GM21526 (cell line): ENCODE results near the gene MRPL22.
A peak's percentile ranks its signal among the peaks of the same experiment; 100 is the strongest.
"Not testable (repeated sequence)": the region's sequence is repeated elsewhere in the genome, so short reads cannot be mapped to it uniquely, and the experiment has no call there.

Experiments
- ATAC-seq: cut with Tn5 transposase; IDR thresholded peaks from one replicate; pipeline ENCODE4 v1.9.1; 2021; ENCODE audit warnings: moderate library complexity; ENCODE audit not compliant: unreplicated experiment, low FRiP score

Gene MRPL22

DNA sequence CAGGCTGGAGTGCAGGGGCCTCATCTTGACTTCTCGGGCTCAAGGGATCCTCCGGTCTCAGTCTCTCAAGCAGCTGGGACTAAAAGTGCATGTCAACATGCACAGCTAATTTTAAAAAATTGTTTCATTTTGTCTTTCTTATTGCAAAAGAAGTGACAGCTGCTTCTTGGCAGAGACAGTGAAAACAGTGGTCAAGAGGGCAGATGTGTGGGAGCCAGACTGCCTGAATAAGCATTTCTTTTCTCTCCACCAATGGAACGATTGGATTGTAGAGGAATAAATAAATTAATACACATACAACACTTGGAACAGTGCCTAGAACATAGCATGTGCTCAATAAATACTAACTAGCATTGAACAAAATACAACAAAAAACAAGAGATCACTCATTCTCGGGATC is 45.3 kb downstream of the MRPL22 start:
- no peak for ATAC-seq

- no peak for ATAC-seq
Measured at GRCh38 chr5:154989626-154990025, 48.8 kb downstream of the MRPL22 start.

- ATAC-seq = no peak
Measured at GRCh38 chr5:154993461-154993860, 52.6 kb downstream of the MRPL22 start.

DNA sequence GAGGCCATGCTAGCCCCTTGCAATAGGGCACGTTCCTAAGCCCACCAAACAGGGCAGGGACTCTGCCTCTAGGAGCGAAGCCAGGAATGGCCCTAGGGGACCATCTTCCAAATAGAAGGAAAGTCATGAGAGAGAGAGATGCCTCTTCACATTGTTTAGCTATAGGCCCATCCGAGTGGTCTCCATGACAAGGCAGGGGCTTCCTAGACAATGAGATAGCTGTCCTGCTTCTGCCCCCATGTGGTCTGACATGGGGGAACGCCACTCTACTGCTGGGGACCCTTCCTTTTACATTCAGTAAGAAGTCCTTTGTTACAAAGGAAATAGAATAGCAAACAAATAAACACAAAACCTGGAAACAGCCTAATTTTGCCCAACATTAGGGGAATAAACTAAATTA is 54.8 kb downstream of the MRPL22 start:
- no peak for ATAC-seq

DNA sequence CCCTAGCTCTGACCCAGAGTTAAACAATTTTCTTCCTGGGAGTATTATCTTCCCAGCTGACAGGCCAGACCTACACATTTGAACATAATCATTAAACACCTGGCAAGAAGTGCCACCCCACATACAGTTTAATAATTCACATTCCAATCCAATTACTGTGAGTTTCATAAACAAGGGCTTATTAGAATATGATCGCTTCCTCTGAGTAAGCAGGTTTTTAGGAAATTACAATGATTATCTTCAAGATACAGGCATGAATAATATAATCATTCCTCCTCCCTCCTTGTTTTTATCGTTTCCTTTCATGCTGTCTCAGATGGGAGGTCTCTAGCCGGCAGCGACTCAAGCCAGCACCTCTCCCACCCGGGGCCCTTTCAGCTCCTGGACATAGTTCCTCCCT is 56.9 kb downstream of the MRPL22 start:
- ATAC-seq = no peak

DNA sequence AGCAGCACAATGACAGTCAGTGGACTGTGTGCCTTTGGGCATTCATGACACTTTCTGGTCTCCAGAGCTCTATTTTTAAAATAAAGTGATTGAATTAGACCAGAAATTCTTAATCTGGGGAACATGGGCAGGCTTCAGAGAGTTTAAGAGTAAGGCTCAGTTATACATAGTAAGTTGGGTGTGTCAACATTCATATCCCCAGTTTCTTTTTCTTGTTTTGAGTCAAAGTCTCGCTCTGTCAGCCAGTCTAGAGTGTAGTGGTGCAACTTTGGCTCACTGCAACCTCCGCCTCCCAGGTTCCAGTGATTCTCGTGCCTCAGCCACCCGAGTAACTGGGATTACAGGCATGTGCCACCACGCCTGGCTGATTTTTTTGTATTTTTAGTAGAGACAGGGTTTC is 59.0 kb downstream of the MRPL22 start:
- ATAC-seq = peak; percentile 92

GRCh38 chr5:155001523-155001922 is 60.6 kb downstream of the MRPL22 start:
- ATAC-seq = no peak

GRCh38 chr5:155002722-155003121 is 61.8 kb downstream of the MRPL22 start:
- ATAC-seq = not testable (repeated sequence)

DNA sequence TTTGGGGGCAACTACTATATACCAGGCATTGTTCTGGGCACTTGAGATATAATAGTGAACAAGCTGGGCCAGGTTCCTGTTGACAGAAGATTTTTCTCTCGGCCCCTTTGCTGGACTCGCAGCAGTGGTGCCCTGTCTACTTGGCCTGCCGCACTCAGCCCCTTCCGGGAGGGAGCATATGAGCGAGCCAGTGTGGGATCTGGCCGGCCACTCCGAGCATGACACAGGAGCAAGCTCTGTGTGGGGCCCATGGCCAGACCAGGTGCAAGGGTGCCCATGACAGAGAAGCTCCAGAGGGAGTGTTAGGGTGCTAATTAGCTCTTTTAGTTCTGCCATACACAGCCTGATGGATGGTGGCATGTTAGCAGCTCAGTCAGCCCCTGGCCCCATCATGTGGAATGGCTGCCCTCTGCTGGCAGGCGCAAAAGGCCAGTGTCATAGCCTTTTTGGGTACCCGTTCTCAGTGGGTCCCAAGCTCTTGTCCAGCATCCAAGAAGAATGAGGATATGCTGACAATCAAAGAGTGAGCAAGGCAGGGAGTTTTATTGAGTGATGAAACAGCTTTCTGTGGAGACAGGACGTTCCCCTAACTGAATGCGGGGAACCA is 63.4 kb downstream of the MRPL22 start:
- ATAC-seq = no peak

GRCh38 chr5:155006265-155006664 is 65.4 kb downstream of the MRPL22 start:
- not testable (repeated sequence) for ATAC-seq

GRCh38 chr5:155008669-155009068 is 67.8 kb downstream of the MRPL22 start:
- no peak for ATAC-seq

DNA sequence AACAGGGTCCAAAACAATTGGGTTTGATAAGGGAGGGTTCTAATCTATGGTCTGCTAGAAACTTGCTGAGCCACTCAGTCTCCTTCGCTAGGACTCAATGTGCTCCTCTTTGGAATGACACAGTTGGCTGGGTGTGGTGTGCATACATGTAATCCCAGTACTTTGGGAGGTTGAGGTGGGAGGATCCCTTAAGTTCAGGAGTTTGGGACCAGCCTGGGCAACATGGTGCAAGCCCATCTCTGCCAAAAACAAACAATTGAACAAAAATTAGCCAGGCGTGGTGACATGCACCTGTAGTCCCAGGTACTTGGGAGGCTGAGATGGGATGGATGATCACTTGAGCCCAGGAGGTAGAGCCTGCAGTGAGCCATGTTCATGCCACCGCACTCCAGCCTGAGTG is 70.0 kb downstream of the MRPL22 start:
- ATAC-seq = no peak

- ATAC-seq = no peak
Measured at GRCh38 chr5:155013526-155013925, 72.7 kb downstream of the MRPL22 start, which contains the start of gene KIF4B. KIF4B (plus strand) TSS chr5:155013755; CDS start chr5:155013860, 105 bp downstream.

DNA sequence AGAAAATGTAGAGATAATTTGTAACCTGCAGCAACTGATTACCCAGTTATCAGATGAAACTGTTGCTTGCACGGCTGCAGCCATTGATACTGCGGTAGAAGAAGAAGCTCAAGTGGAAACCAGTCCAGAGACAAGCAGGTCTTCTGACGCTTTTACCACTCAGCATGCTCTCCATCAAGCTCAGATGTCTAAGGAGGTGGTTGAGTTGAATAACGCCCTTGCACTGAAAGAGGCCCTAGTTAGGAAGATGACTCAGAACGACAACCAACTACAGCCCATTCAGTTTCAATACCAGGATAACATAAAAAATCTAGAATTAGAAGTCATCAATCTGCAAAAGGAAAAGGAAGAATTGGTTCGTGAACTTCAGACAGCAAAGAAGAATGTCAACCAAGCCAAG is 74.4 kb downstream of the MRPL22 start:
- no peak for ATAC-seq

DNA sequence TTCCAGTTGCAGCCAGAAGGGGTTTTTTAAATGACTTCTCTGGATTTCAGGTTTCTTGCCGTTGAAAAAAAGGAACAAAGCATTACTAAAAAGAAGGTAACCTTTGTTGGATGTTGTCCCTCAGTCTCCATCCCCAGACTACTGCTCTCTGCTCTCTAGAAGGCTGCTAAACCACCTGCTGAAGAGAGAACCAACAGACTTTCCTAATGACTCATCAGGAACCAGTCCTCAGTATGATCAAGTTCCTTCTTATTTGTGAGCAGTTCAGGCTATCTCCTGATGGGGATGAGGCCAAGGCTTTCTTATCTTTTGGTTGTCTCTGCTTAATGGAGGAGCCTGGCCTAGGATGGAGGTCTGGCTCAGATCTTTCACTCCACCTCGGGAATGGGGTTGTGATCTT is 76.7 kb downstream of the MRPL22 start:
- peak; percentile 98 for ATAC-seq
